AG09319 (cell line): ENCODE data around the gene TTC16.

Experiments used
- DNase-seq: peaks from one replicate; pipeline ENCODE4 v3.0.0-alpha.2; 2010; ENCODE audit warnings: low read depth; ENCODE audit errors: extremely low read depth
- CTCF ChIP-seq: IDR thresholded peaks from 2 replicates; pipeline ENCODE4 v1.5.1; 2011; ENCODE audit warnings: low read depth, mild to moderate bottlenecking, inconsistent platforms, low read length, moderate library complexity

Gene TTC16

DNA sequence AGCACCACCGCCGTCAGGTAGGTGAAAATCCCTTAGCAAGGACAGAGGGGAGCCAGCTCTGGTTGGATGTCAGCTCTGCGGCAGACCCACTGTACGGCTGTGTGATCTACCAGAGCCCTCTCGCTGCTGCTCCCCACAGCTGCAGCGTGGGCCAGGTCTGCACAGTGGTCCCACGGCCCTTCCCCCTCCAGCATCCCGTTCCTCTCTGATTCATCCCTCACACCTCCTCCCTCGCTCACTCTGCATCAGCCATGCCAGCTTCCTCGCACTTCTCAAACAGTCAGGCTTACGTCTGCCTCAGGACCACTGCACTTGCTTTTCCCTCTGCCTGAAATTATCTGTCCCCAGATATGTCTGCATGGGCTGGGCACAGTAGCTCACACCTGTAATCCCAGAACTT, 35.7 kb upstream of the TTC16 start:
- no peak for TF ChIP-seq CTCF
- no peak for DNase-seq

- DNase-seq: no peak
- no peak for TF ChIP-seq CTCF
Observed at GRCh38 chr9:127680846-127681245, 35.0 kb upstream of the TTC16 start.

DNA sequence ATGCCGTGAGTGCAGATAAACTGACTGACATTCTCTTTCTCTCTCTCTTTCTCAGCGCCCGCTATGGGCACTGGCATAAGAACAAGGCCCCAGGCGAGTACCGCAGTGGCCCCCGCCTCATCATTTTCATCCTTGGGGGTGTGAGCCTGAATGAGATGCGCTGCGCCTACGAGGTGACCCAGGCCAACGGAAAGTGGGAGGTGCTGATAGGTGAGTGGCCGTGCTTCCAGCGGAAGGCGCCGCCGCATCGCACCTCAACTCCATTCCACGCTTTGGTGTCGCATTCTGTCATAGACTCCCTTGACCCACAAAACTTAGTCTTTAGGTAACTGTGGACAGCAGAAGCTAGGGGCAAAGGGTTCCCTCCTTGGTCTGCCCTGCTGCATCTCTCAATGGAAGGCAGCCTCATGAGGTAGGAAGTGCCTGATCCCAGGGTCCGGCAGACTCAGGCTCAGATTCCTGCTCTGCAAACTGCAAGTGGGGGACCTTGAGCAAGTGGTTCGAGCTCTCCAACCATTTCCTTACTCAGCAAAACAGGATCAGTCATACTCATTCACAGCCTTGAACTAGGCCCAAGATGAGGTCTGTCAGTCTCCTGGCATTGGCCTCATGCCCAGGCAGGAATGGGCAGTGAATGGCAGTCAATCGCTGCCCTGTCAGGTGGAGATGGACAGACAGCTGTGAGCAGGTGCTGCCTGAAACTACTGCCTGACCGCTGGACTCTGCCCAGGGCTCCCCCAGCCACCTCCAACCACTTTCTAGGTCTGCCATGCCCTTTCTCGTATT, 33.3 kb upstream of the TTC16 start:
- no peak for TF ChIP-seq CTCF

GRCh38 chr9:127683723-127684122, 32.2 kb upstream of the TTC16 start:
- TF ChIP-seq CTCF: no peak
- no peak for DNase-seq

More for the DNA sequence above, 33.3 kb upstream of the TTC16 start:
- no peak for DNase-seq

- no peak for DNase-seq
- TF ChIP-seq CTCF: no peak
Observed at GRCh38 chr9:127684576-127684975, 31.3 kb upstream of the TTC16 start.

DNA sequence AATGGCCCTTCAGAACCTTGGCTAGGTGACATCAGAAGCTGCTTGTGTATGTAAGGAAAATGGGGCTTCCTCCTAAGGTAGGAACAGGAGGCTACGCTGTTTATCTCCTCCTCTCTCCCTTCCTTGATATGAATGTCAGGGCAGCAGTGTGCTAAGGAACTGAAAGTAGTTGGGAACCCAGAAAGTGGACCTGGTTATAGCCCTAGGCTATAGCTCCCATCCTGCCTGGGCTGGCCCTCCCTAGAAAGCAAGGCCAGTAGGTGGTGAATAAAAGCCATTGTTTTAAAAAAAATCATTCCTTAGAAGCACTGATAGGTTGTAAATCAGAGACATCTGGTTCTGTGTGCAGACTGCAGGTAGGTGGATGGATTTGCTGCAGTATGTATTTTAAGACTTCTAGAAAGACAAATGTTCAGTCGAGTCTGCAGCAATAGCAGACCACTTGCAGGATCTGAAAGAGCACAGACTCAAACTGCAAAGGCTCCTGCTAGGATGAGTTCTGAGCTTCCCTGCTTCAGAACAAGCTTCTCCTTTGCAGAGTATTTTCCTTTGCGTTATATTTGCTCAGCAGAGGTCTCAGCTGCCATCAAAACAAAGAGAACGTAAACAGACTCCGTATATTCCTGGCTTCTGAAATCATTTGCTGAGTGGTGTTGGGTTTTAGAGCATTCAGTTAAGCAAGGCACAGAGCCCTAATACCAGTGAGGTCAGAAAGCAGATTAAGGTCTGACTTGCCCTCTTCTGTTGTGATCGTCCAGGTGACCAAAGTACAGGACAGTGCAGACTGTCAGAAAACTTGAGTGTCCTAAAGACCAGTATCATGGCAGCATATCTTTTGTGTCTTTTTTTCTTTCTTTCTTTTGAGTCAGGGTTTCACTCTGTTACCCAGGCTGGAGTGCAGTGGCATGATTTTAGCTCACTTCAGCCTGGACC, 29.2 kb upstream of the TTC16 start:
- no peak for DNase-seq
- no peak for TF ChIP-seq CTCF

GRCh38 chr9:127689329-127690000, 26.4 kb upstream of the TTC16 start:
- DNase-seq: no peak
- no peak for TF ChIP-seq CTCF
